ENCODE measurements around the gene PTPRG. TPM values are rescaled to one million over a fixed set of nuclear protein-coding genes. Genes with fewer than 3 reads are reported as not detected.

Gene PTPRG
- total and polyA plus RNA-seq, 2 donors: 3.9 to 4.1 TPM

DNA sequence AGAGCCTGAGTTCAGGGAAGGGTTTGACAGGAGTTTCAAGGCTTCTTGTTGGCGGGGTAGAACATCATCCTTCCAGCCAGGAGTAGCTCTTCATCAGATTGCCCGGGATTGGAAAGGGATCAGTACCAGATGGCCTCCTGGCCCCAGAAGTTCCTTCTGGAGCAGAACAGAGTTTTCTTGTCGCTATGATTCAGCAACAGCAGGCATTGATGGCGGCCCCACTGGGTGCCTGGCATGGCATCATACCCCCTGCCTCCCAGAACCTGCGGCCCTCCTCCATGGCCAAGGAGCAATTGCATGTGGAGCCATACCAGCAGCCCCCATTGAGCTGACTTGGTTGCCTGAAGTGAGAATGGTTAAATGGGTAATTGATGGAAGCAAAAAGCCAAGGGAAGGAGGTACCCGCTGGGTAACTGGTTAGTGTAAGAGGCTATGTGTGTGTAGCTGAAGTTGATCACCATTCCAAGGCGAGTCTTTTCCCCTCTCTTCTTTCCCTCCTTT is 305.6 kb downstream of the PTPRG start:
- no peak for DNase-seq (ENCODE audit: low read depth in 6 of 9, low spot score in 9 of 9)
- Histone ChIP-seq H3K4me3 (ENCODE audit: low read length in 2 of 2) (no peak overlapping the region), H3K9me3 (ENCODE audit: control insufficient read depth in 2 of 2, insufficient read depth in 1 of 2, low read length in 1 of 2) (no peaks in the 10 kb centered on the region), H3K36me3 (ENCODE audit: control insufficient read depth in 2 of 2, insufficient read depth in 2 of 2, low read length in 1 of 2) (no peaks in the 10 kb centered on the region), H3K4me1 (ENCODE audit: control insufficient read depth in 2 of 2, insufficient read depth in 2 of 2, low read length in 2 of 2) (no peaks in the 10 kb centered on the region), H3K27me3 (ENCODE audit: control insufficient read depth in 2 of 2, insufficient read depth in 1 of 2, low read length in 1 of 2) (no peaks in the 10 kb centered on the region), H3K27ac (ENCODE audit: low read depth in 1 of 2, low read length in 1 of 2) (no peak overlapping the region)
- WGBS: 99% methylated on average over 7 of the region's 7 CpGs

GRCh38 chr3:61868499-61868898 is 307.1 kb downstream of the PTPRG start:
- Histone ChIP-seq H3K9me3 (ENCODE audit: control insufficient read depth in 2 of 2, insufficient read depth in 1 of 2, low read length in 1 of 2) (no peaks in the 10 kb centered on the region), H3K36me3 (ENCODE audit: control insufficient read depth in 2 of 2, insufficient read depth in 2 of 2, low read length in 1 of 2) (no peaks in the 10 kb centered on the region), H3K4me1 (ENCODE audit: control insufficient read depth in 2 of 2, insufficient read depth in 2 of 2, low read length in 2 of 2) (no peaks in the 10 kb centered on the region), H3K27me3 (ENCODE audit: control insufficient read depth in 2 of 2, insufficient read depth in 1 of 2, low read length in 1 of 2) (no peaks in the 10 kb centered on the region), H3K27ac (ENCODE audit: low read depth in 1 of 2, low read length in 1 of 2) (no peak overlapping the region), H3K4me3 (ENCODE audit: low read length in 2 of 2) (no peak overlapping the region)
- no peak for DNase-seq (ENCODE audit: low read depth in 6 of 9, low spot score in 9 of 9)
- WGBS: 97% methylated on average over 1 of the region's 1 CpG

DNA sequence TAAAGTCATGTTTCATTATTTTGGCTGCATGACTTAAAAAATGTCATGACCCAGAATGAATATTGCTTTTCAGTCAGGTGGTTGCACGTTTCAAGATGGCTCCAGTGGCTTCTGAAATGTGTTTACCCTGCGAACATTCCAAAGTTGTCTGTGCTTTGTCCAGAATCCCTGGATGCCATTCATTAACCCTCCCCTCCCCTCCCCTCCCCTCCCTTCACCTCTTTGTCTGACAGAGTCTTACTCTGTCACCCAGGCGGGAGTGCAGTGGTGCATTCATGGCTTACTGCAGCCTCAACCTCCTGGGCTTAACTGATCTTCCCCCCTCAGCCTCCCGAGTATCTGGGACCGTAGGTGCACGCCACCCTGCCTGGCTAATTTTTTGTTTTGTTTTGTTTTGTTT is 308.0 kb downstream of the PTPRG start:
- Histone ChIP-seq H3K36me3 (ENCODE audit: control insufficient read depth in 2 of 2, insufficient read depth in 2 of 2, low read length in 1 of 2) (no peaks in the 10 kb centered on the region), H3K4me3 (ENCODE audit: low read length in 2 of 2) (no peak overlapping the region), H3K9me3 (ENCODE audit: control insufficient read depth in 2 of 2, insufficient read depth in 1 of 2, low read length in 1 of 2) (no peaks in the 10 kb centered on the region), H3K27ac (ENCODE audit: low read depth in 1 of 2, low read length in 1 of 2) (no peak overlapping the region), H3K27me3 (ENCODE audit: control insufficient read depth in 2 of 2, insufficient read depth in 1 of 2, low read length in 1 of 2) (no peaks in the 10 kb centered on the region), H3K4me1 (ENCODE audit: control insufficient read depth in 2 of 2, insufficient read depth in 2 of 2, low read length in 2 of 2) (no peaks in the 10 kb centered on the region)
- DNase-seq (ENCODE audit: low read depth in 6 of 9, low spot score in 9 of 9): no peak
- WGBS: 92% methylated on average over 6 of the region's 6 CpGs

DNA sequence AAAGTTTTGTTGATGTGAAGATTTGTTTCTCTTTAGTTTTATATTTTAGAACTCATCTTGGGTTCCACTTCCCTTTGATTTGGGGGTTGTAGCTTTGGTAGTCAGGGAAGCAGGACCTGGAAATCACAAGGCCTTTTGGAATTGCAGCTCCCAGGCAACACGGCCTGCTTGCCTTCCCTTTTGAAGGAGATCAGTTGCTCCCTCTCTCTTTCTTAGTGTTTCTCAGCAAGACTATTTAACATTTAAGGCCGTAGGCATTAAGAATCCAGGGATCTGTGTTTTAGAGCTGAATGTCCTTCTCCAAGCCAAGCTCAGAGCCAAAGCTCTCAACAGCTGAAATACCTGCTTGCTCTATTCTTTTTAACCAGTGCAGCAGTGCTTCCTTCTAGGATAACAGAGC is 310.3 kb downstream of the PTPRG start:
- 96% methylated on average over 2 of the region's 2 CpGs for WGBS
- H3K27me3 ChIP-seq (ENCODE audit: control insufficient read depth in 2 of 2, insufficient read depth in 1 of 2, low read length in 1 of 2): no peaks in the 10 kb centered on the region
- DNase-seq (ENCODE audit: low read depth in 6 of 9, low spot score in 9 of 9): no peak
- H3K9me3 ChIP-seq (ENCODE audit: control insufficient read depth in 2 of 2, insufficient read depth in 1 of 2, low read length in 1 of 2): no peaks in the 10 kb centered on the region
- H3K4me1 ChIP-seq (ENCODE audit: control insufficient read depth in 2 of 2, insufficient read depth in 2 of 2, low read length in 2 of 2): no peaks in the 10 kb centered on the region
- H3K4me3 ChIP-seq (ENCODE audit: low read length in 2 of 2): no peak overlapping the region
- no peaks in the 10 kb centered on the region for H3K36me3 ChIP-seq (ENCODE audit: control insufficient read depth in 2 of 2, insufficient read depth in 2 of 2, low read length in 1 of 2)
- H3K27ac ChIP-seq (ENCODE audit: low read depth in 1 of 2, low read length in 1 of 2): no peak overlapping the region

- H3K27me3 ChIP-seq (ENCODE audit: control insufficient read depth in 2 of 2, insufficient read depth in 1 of 2, low read length in 1 of 2): no peaks in the 10 kb centered on the region
- no peak overlapping the region for H3K4me3 ChIP-seq (ENCODE audit: low read length in 2 of 2)
- no peak for DNase-seq (ENCODE audit: low read depth in 6 of 9, low spot score in 9 of 9)
- H3K27ac ChIP-seq (ENCODE audit: low read depth in 1 of 2, low read length in 1 of 2): no peak overlapping the region
- no peaks in the 10 kb centered on the region for H3K4me1 ChIP-seq (ENCODE audit: control insufficient read depth in 2 of 2, insufficient read depth in 2 of 2, low read length in 2 of 2)
- H3K9me3 ChIP-seq (ENCODE audit: control insufficient read depth in 2 of 2, insufficient read depth in 1 of 2, low read length in 1 of 2): no peaks in the 10 kb centered on the region
- H3K36me3 ChIP-seq (ENCODE audit: control insufficient read depth in 2 of 2, insufficient read depth in 2 of 2, low read length in 1 of 2): no peaks in the 10 kb centered on the region
- WGBS: 92% methylated on average over 5 of the region's 5 CpGs
These were observed 310.8 kb downstream of the PTPRG start for GRCh38 chr3:61872077-61872706.

- Histone ChIP-seq H3K36me3 (ENCODE audit: control insufficient read depth in 2 of 2, insufficient read depth in 2 of 2, low read length in 1 of 2) (no peaks in the 10 kb centered on the region), H3K9me3 (ENCODE audit: control insufficient read depth in 2 of 2, insufficient read depth in 1 of 2, low read length in 1 of 2) (no peaks in the 10 kb centered on the region), H3K27me3 (ENCODE audit: control insufficient read depth in 2 of 2, insufficient read depth in 1 of 2, low read length in 1 of 2) (no peaks in the 10 kb centered on the region), H3K4me1 (ENCODE audit: control insufficient read depth in 2 of 2, insufficient read depth in 2 of 2, low read length in 2 of 2) (no peaks in the 10 kb centered on the region), H3K4me3 (ENCODE audit: low read length in 2 of 2) (no peak overlapping the region), H3K27ac (ENCODE audit: low read depth in 1 of 2, low read length in 1 of 2) (peak overlapping the region in 1 of 2 donors; percentile 9)
- 79% methylated on average over 11 of the region's 11 CpGs for WGBS
- DNase-seq (ENCODE audit: low read depth in 6 of 9, low spot score in 9 of 9): no peak
These were observed 313.9 kb downstream of the PTPRG start for GRCh38 chr3:61875046-61875844.

DNA sequence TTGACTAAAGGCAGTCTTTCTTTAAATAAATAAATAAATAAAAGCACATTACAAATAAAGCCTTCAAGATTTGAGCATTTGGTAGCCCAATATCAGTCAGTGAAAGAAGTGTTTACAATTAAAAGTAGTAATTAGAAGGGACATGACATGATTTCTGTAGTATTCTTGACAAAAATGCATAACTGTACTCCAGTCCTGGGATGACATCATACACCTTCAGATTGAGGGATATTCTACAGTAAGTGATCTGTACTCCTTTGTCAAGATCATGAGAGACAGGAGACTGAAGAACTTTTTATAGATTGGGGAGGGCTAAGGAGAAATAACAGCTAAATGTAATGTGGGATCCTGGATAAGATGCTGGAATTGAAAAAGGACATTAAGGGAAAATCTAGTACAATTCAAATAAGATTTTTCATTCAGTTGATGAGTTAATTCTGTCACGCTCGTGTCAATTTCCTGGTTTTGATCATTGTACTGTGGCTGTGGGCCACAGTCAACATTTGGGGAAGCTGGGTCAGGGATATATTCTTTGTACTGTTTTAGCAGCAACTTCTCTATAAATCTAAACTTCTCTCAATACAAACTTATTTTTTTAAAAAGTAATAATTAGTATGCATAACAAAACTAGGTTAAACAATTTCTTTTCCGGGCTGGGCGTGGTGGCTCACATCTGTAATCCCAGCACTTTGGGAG is 314.8 kb downstream of the PTPRG start:
- Histone ChIP-seq H3K4me3 (ENCODE audit: low read length in 2 of 2) (no peak overlapping the region), H3K9me3 (ENCODE audit: control insufficient read depth in 2 of 2, insufficient read depth in 1 of 2, low read length in 1 of 2) (no peaks in the 10 kb centered on the region), H3K27ac (ENCODE audit: low read depth in 1 of 2, low read length in 1 of 2) (no peak overlapping the region), H3K36me3 (ENCODE audit: control insufficient read depth in 2 of 2, insufficient read depth in 2 of 2, low read length in 1 of 2) (no peaks in the 10 kb centered on the region), H3K27me3 (ENCODE audit: control insufficient read depth in 2 of 2, insufficient read depth in 1 of 2, low read length in 1 of 2) (no peaks in the 10 kb centered on the region), H3K4me1 (ENCODE audit: control insufficient read depth in 2 of 2, insufficient read depth in 2 of 2, low read length in 2 of 2) (no peaks in the 10 kb centered on the region)
- DNase-seq (ENCODE audit: low read depth in 6 of 9, low spot score in 9 of 9): no peak
- 90% methylated on average over 4 of the region's 4 CpGs for WGBS

DNA sequence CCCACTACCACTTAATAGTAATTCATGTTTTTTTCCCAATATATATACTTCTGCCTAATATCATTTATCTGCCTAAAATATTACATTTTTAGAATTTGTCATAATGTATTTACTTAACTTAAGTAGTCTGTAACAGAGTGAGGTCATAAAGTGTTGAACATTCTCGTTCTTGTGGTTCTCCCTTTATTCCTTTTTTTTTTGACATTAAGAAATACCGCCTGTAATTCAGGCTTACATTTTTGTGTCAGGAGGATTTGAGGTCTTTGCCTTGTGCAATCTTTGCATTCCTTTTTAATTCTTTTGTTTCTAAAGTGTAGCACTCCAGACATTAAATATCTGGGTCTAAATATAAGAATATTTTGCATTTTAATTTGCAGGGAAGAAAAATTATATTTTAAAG is 315.4 kb downstream of the PTPRG start:
- no peaks in the 10 kb centered on the region for H3K9me3 ChIP-seq (ENCODE audit: control insufficient read depth in 2 of 2, insufficient read depth in 1 of 2, low read length in 1 of 2)
- DNase-seq (ENCODE audit: low read depth in 6 of 9, low spot score in 9 of 9): no peak
- no peak overlapping the region for H3K27ac ChIP-seq (ENCODE audit: low read depth in 1 of 2, low read length in 1 of 2)
- 84% methylated on average over 2 of the region's 2 CpGs for WGBS
- no peaks in the 10 kb centered on the region for H3K36me3 ChIP-seq (ENCODE audit: control insufficient read depth in 2 of 2, insufficient read depth in 2 of 2, low read length in 1 of 2)
- no peaks in the 10 kb centered on the region for H3K4me1 ChIP-seq (ENCODE audit: control insufficient read depth in 2 of 2, insufficient read depth in 2 of 2, low read length in 2 of 2)
- H3K27me3 ChIP-seq (ENCODE audit: control insufficient read depth in 2 of 2, insufficient read depth in 1 of 2, low read length in 1 of 2): no peaks in the 10 kb centered on the region
- H3K4me3 ChIP-seq (ENCODE audit: low read length in 2 of 2): no peak overlapping the region
